Ecto neural progenitor cell (in vitro differentiated cells): ENCODE data around the gene CBFA2T2.

ENCODE experiments used
- DNase-seq: peaks from one replicate; pipeline ENCODE4 v3.0.0-alpha.2; 2018; ENCODE audit warnings: low spot score

Gene CBFA2T2

GRCh38 chr20:33666293-33667244, 176.7 kb downstream of the CBFA2T2 start, which contains the start of gene ACTL10:
Gene ACTL10, plus strand, starts transcription at chr20:33666943. Its CDS starts 555 bp downstream, at chr20:33667498.
- peak; percentile 91 for DNase-seq

- peak; percentile 67 for DNase-seq
Observed at GRCh38 chr20:33667245-33667675, 177.4 kb downstream of the CBFA2T2 start.

- DNase-seq: peak; percentile 86
Observed at GRCh38 chr20:33667676-33668465, 178.0 kb downstream of the CBFA2T2 start.

- DNase-seq: no peak
Observed at GRCh38 chr20:33668466-33669155, 178.7 kb downstream of the CBFA2T2 start.

GRCh38 chr20:33669224-33669623, 179.3 kb downstream of the CBFA2T2 start:
- DNase-seq: no peak

GRCh38 chr20:33669873-33670640, 180.2 kb downstream of the CBFA2T2 start:
- DNase-seq: no peak

GRCh38 chr20:33670715-33671499, 181.0 kb downstream of the CBFA2T2 start:
- no peak for DNase-seq

GRCh38 chr20:33671573-33672288, 181.8 kb downstream of the CBFA2T2 start:
- no peak for DNase-seq

GRCh38 chr20:33672426-33673113, 182.7 kb downstream of the CBFA2T2 start:
- no peak for DNase-seq

- no peak for DNase-seq
Observed at GRCh38 chr20:33673114-33673409, 183.2 kb downstream of the CBFA2T2 start.

GRCh38 chr20:33673410-33674293, 183.8 kb downstream of the CBFA2T2 start:
- DNase-seq: no peak

- DNase-seq: peak; percentile 88
Observed at GRCh38 chr20:33674294-33675135, 184.6 kb downstream of the CBFA2T2 start, which contains the start of gene NECAB3. Gene NECAB3, minus strand, starts transcription at chr20:33674428. Its CDS starts 76 bp downstream, at chr20:33674352.

GRCh38 chr20:33675136-33675959, 185.5 kb downstream of the CBFA2T2 start:
- no peak for DNase-seq

- DNase-seq: no peak
Observed at GRCh38 chr20:33676121-33676520, 186.2 kb downstream of the CBFA2T2 start.

- DNase-seq: no peak
Observed at GRCh38 chr20:33676652-33677645, 187.1 kb downstream of the CBFA2T2 start.
